A673 (cell line): ENCODE data around the gene DOK3.

Experiments used
- CTCF ChIP-seq: fragments of 300-800, 200-600 bp; sonication (generic); conservative IDR thresholded peaks from 2 replicates; pipeline ENCODE4 v1.5.1; 2017; ENCODE audit warnings: low read depth, mild to moderate bottlenecking, antibody characterized with exemption, low read length, moderate library complexity, mixed read lengths
- EZH2 ChIP-seq: fragments of 200-600 bp; sonication (generic); IDR thresholded peaks from 2 replicates; pipeline ENCODE4 v1.6.1; 2017; ENCODE audit warnings: borderline replicate concordance, low read depth, mild to moderate bottlenecking, mixed read lengths, antibody characterized with exemption, low read length; ENCODE audit not compliant: poor library complexity, severe bottlenecking

GRCh38 chr5:177557796-177558195 lies 48.2 kb upstream of the DOK3 start:
- TF ChIP-seq EZH2 (no peak), CTCF (no peak)
